Naive B cell (primary cell): ENCODE data around the gene ACSM3. TPM values are rescaled to one million over a fixed set of nuclear protein-coding genes. Genes with fewer than 3 reads are reported as not detected.

Experiments used
- ATAC-seq, 2 donors: fragments of 150-1000 bp; cut with Tn5 transposase; 2 replicates each; pipeline ENCODE4 v1.10.0; 2021; ENCODE audit warnings: low read depth in 2 of 2, mild to moderate bottlenecking in 2 of 2, moderate library complexity in 2 of 2
- DNase-seq: peaks from one replicate; pipeline ENCODE4 v3.0.0; 2022
- H3K27ac Mint-ChIP-seq, 6 donors: one replicate each; pipeline ENCODE4 v1.8.0; 2020 to 2022; ENCODE audit warnings: mild to moderate bottlenecking in 6 of 6, mixed read lengths in 6 of 6, moderate library complexity in 5 of 6, inconsistent platforms in 2 of 6
- H3K27me3 Mint-ChIP-seq, 3 donors: one replicate each; pipeline ENCODE4 v1.8.0; 2021 to 2022; ENCODE audit warnings: mixed read lengths in 3 of 3, mild to moderate bottlenecking in 1 of 3
- H3K36me3 Mint-ChIP-seq, 2 donors: one replicate each; pipeline ENCODE4 v1.8.0; 2020 to 2022; ENCODE audit warnings: mixed read lengths in 2 of 2, inconsistent platforms in 1 of 2, mild to moderate bottlenecking in 1 of 2
- H3K4me1 Mint-ChIP-seq, 3 donors: one replicate each; pipeline ENCODE4 v1.8.0; 2020 to 2022; ENCODE audit warnings: mixed read lengths in 3 of 3, inconsistent platforms in 1 of 3, mild to moderate bottlenecking in 1 of 3, moderate library complexity in 1 of 3
- H3K4me3 Mint-ChIP-seq, 8 donors: one replicate each; pipeline ENCODE4 v1.8.0; 2020 to 2022; ENCODE audit warnings: mild to moderate bottlenecking in 8 of 8, mixed read lengths in 8 of 8, moderate library complexity in 8 of 8, inconsistent platforms in 2 of 8
- H3K9me3 Mint-ChIP-seq, 7 donors: one replicate each; pipeline ENCODE4 v1.8.0; 2020 to 2022; ENCODE audit warnings: mixed read lengths in 7 of 7, mild to moderate bottlenecking in 5 of 7, inconsistent platforms in 2 of 7, moderate library complexity in 1 of 7
- polyA plus RNA-seq, 6 donors: library from polyadenylated mRNA; unstranded; fragments of 300-500 nt; fragmentation: Illumina TruSeq; gene quantifications; one replicate each; pipeline ENCODE4 v1.2.3, GENCODE V29; 2021; ENCODE audit warnings: low read depth in 6 of 6

ACSM3 gene
- polyA plus RNA-seq, 6 donors from 2014 or later: 2.8 to 13.3 (median 6.4) TPM

DNA sequence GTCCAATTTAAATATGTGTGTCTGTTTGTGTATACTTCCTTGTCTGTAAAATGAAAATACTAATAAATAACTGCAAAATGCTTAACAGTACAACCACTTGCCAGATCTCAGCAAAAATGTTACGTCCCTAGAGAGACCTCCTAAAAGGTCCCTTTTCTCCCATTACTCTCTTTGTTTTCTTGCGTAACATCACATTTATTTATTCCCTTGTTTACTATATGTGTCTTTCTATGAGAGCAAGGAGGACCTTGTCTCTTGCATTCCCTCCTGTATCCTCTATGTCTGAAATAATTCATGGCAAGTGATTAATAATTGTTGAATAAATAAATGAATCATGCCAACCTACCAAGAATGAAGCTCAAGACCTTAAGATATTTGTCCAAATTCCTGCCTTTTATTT, 1.9 kb downstream of the ACSM3 start:
- peak overlapping the region in 1 of 6 donors; percentile 63 for H3K27ac Mint-ChIP-seq
- DNase-seq: no peak
- H3K4me1 Mint-ChIP-seq: peaks cover 19 to 29% (median 19%) of the 10 kb centered on the region in 3 donors
- H3K4me3 Mint-ChIP-seq: peak overlapping the region in 1 of 8 donors; percentile 19
- H3K36me3 Mint-ChIP-seq: peaks cover 8 to 9% of the 10 kb centered on the region in 2 donors
- no peaks in the 10 kb centered on the region for H3K27me3 Mint-ChIP-seq
- no peak for ATAC-seq
- H3K9me3 Mint-ChIP-seq: peaks cover 0 to 5% (median 0%) of the 10 kb centered on the region in 7 donors

GRCh38 chr16:20766294-20766693, 2.5 kb downstream of the ACSM3 start:
- Mint-ChIP-seq H3K36me3 (peaks cover 3 to 8% of the 10 kb centered on the region in 2 donors), H3K9me3 (peaks cover 0 to 5% (median 0%) of the 10 kb centered on the region in 7 donors), H3K27me3 (no peaks in the 10 kb centered on the region), H3K4me1 (peaks cover 19 to 29% (median 19%) of the 10 kb centered on the region in 3 donors), H3K27ac (no peak overlapping the region), H3K4me3 (no peak overlapping the region)
- DNase-seq (no peak), ATAC-seq (no peak)

GRCh38 chr16:20767577-20767976, 3.8 kb downstream of the ACSM3 start:
- H3K27me3 Mint-ChIP-seq: no peaks in the 10 kb centered on the region
- no peak for ATAC-seq
- no peak overlapping the region for H3K4me3 Mint-ChIP-seq
- DNase-seq: no peak
- H3K27ac Mint-ChIP-seq: no peak overlapping the region
- peaks cover 13 to 22% (median 14%) of the 10 kb centered on the region in 3 donors for H3K4me1 Mint-ChIP-seq
- peaks cover 0 to 2% (median 0%) of the 10 kb centered on the region in 7 donors for H3K9me3 Mint-ChIP-seq
- H3K36me3 Mint-ChIP-seq: peaks cover 0 to 1% of the 10 kb centered on the region in 2 donors

DNA sequence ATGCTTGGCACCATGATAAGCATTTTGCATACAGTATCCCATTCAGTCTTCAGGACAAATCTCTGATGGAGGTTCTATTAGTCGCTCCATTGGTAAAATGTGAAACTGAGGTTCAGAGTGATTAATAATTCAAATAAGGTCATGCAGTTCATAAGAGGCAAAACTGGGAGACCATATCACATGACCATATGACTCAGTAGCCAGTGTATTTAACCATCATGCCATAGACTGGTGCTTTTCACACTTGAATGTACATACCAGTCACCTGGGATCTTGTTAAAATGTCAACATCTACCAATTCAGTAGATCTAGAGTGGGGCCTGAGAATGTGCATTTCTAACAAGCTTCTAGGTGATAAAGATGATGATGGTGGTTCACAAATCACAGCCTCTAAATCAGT, 4.3 kb downstream of the ACSM3 start:
- H3K4me3 Mint-ChIP-seq: no peak overlapping the region
- no peaks in the 10 kb centered on the region for H3K36me3 Mint-ChIP-seq
- peaks cover 8 to 17% (median 11%) of the 10 kb centered on the region in 3 donors for H3K4me1 Mint-ChIP-seq
- no peaks in the 10 kb centered on the region for H3K9me3 Mint-ChIP-seq
- no peak for DNase-seq
- H3K27ac Mint-ChIP-seq: no peak overlapping the region
- H3K27me3 Mint-ChIP-seq: no peaks in the 10 kb centered on the region
- no peak for ATAC-seq

- no peaks in the 10 kb centered on the region for H3K9me3 Mint-ChIP-seq
Observed at GRCh38 chr16:20768818-20769217, 5.0 kb downstream of the ACSM3 start.

GRCh38 chr16:20773679-20774078, 9.9 kb downstream of the ACSM3 start:
- no peak for ATAC-seq
- no peak for DNase-seq
- Mint-ChIP-seq H3K4me3 (no peak overlapping the region), H3K27ac (no peak overlapping the region), H3K36me3 (no peaks in the 10 kb centered on the region), H3K9me3 (no peaks in the 10 kb centered on the region), H3K27me3 (no peaks in the 10 kb centered on the region), H3K4me1 (no peaks in the 10 kb centered on the region)

More at GRCh38 chr16:20768818-20769217, 5.0 kb downstream of the ACSM3 start:
- ATAC-seq (no peak), DNase-seq (no peak)
- no peak overlapping the region for H3K27ac Mint-ChIP-seq
- no peaks in the 10 kb centered on the region for H3K27me3 Mint-ChIP-seq
- H3K36me3 Mint-ChIP-seq: no peaks in the 10 kb centered on the region
- peaks cover 3 to 10% (median 4%) of the 10 kb centered on the region in 3 donors for H3K4me1 Mint-ChIP-seq
- no peak overlapping the region for H3K4me3 Mint-ChIP-seq

GRCh38 chr16:20774703-20775362, 11.0 kb downstream of the ACSM3 start:
- no peak overlapping the region for H3K27ac Mint-ChIP-seq
- peak; percentile 47 to 55 for ATAC-seq
- H3K36me3 Mint-ChIP-seq: no peaks in the 10 kb centered on the region
- H3K4me3 Mint-ChIP-seq: no peak overlapping the region
- peak; percentile 19 for DNase-seq
- H3K9me3 Mint-ChIP-seq: no peaks in the 10 kb centered on the region
- H3K4me1 Mint-ChIP-seq: no peaks in the 10 kb centered on the region
- no peaks in the 10 kb centered on the region for H3K27me3 Mint-ChIP-seq

GRCh38 chr16:20781697-20782096, 17.9 kb downstream of the ACSM3 start:
- no peak for ATAC-seq
- H3K27me3 Mint-ChIP-seq: no peaks in the 10 kb centered on the region
- no peak for DNase-seq
- H3K9me3 Mint-ChIP-seq: no peaks in the 10 kb centered on the region
- no peaks in the 10 kb centered on the region for H3K4me1 Mint-ChIP-seq
- H3K27ac Mint-ChIP-seq: no peak overlapping the region
- no peak overlapping the region for H3K4me3 Mint-ChIP-seq
- no peaks in the 10 kb centered on the region for H3K36me3 Mint-ChIP-seq

- no peaks in the 10 kb centered on the region for H3K36me3 Mint-ChIP-seq
- no peak overlapping the region for H3K27ac Mint-ChIP-seq
Observed at GRCh38 chr16:20782470-20782869, 18.7 kb downstream of the ACSM3 start.

GRCh38 chr16:20784204-20784603, 20.4 kb downstream of the ACSM3 start:
- Mint-ChIP-seq H3K36me3 (no peaks in the 10 kb centered on the region), H3K9me3 (no peaks in the 10 kb centered on the region), H3K27me3 (no peaks in the 10 kb centered on the region), H3K4me1 (no peaks in the 10 kb centered on the region), H3K27ac (no peak overlapping the region), H3K4me3 (no peak overlapping the region)
- no peak for DNase-seq
- no peak for ATAC-seq

More at GRCh38 chr16:20782470-20782869, 18.7 kb downstream of the ACSM3 start:
- Mint-ChIP-seq H3K4me1 (no peaks in the 10 kb centered on the region), H3K4me3 (no peak overlapping the region), H3K27me3 (no peaks in the 10 kb centered on the region), H3K9me3 (no peaks in the 10 kb centered on the region)
- ATAC-seq (no peak), DNase-seq (no peak)

GRCh38 chr16:20789130-20789529, 25.3 kb downstream of the ACSM3 start:
- H3K4me3 Mint-ChIP-seq: no peak overlapping the region
- DNase-seq (no peak), ATAC-seq (no peak)
- H3K9me3 Mint-ChIP-seq: no peaks in the 10 kb centered on the region
- no peaks in the 10 kb centered on the region for H3K27me3 Mint-ChIP-seq
- no peak overlapping the region for H3K27ac Mint-ChIP-seq
- H3K36me3 Mint-ChIP-seq: no peaks in the 10 kb centered on the region
- no peaks in the 10 kb centered on the region for H3K4me1 Mint-ChIP-seq

DNA sequence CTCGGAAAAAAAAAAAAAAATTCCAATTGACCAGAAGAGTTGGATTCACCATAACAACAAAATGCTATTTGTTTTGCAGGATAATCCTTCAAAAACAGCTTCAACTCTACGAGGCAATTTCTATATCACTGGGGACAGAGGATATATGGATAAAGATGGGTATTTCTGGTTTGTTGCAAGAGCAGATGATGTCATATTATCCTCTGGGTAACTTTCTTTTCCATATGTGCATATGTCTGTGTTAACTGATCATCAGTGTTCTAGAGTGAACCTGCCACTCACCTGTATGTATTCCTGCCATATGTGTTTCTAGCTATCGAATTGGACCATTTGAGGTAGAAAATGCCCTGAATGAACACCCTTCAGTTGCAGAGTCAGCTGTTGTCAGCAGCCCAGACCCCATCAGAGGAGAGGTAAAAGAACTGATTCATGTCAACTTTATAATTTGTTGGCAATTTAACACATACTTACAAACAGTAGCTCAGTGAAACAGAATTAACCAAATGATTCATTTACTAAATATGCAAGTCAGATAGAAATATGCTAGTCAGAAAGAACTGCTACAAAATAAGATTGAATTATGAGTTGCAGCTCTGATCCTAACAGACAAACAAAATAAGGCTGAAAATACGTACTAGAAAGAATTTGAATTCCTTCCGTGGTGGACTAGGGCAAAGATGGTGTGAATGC, 28.3 kb downstream of the ACSM3 start:
- H3K36me3 Mint-ChIP-seq: no peaks in the 10 kb centered on the region
- no peaks in the 10 kb centered on the region for H3K9me3 Mint-ChIP-seq
- no peak for ATAC-seq
- no peak overlapping the region for H3K4me3 Mint-ChIP-seq
- DNase-seq: no peak
- H3K4me1 Mint-ChIP-seq: no peaks in the 10 kb centered on the region
- no peak overlapping the region for H3K27ac Mint-ChIP-seq
- no peaks in the 10 kb centered on the region for H3K27me3 Mint-ChIP-seq

- Mint-ChIP-seq H3K27ac (no peak overlapping the region), H3K27me3 (no peaks in the 10 kb centered on the region), H3K9me3 (no peaks in the 10 kb centered on the region), H3K36me3 (no peaks in the 10 kb centered on the region), H3K4me3 (no peak overlapping the region), H3K4me1 (no peaks in the 10 kb centered on the region)
- DNase-seq (no peak), ATAC-seq (no peak)
Observed at GRCh38 chr16:20798364-20798763, 34.5 kb downstream of the ACSM3 start.

DNA sequence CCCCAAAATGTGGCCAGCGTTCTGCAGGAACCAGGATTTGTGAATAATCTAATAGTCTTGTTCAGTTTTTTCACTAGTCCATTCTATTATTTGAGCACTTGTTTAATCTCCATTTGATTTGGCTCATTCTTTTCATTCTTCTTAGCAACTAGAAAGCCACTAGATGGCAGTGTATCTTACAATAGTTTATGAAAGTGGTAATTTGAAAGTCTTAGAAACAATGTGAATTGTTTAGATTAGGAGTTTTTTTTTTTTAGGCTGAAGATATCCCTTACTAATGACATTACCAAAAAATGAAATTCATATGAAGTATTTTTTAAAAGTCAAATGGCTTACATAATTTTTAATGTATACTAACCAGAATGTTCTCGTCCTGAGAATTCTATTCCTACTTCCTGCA, 35.8 kb downstream of the ACSM3 start:
- H3K27ac Mint-ChIP-seq: no peak overlapping the region
- ATAC-seq (no peak), DNase-seq (no peak)
- no peaks in the 10 kb centered on the region for H3K27me3 Mint-ChIP-seq
- H3K9me3 Mint-ChIP-seq: no peaks in the 10 kb centered on the region
- no peaks in the 10 kb centered on the region for H3K4me1 Mint-ChIP-seq
- no peaks in the 10 kb centered on the region for H3K36me3 Mint-ChIP-seq
- no peak overlapping the region for H3K4me3 Mint-ChIP-seq
